NT2/D1 (cell line): Measurements from ENCODE around the gene MDGA2.

Experiments
- SUZ12 ChIP-seq: IDR thresholded peaks from 2 replicates; pipeline ENCODE4 v1.6.1; 2011; ENCODE audit not compliant: insufficient read length, insufficient read depth; ENCODE audit errors: extremely low read depth
- ZNF274 ChIP-seq: IDR thresholded peaks from 2 replicates; pipeline ENCODE4 v1.6.1; 2011; ENCODE audit warnings: mild to moderate bottlenecking, low read depth, low read length

DNA sequence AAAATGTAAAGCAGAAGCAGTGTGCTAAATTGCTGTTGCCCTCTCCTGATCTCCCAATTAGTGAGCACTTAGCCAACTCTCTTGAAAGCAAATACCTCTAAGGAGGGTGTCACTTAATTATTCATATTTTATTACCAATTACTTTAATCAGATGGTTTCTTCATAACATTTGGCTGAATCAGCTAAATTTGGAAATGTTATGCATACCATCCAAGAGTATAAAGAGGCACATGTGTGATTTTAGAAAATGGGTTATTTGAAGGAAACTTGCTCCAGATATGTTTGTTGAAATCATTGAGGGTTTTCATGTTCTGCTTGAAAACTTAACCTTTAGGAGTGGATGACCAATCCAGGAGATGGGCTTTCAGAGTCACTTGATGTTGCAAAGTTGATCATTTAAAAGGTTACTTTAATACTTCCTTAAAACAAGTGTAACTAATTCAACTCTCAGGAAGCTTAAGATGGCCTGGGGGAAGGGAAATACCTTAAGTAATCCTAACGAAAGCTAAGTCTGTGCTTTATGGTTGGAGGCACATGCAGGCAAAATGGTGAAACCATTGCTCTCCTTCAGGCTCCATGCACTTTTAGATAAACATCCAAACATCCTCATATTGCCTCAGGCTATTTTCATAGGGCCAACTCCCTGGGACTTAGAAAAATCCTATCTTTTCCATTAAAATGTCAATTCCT is 434.5 kb downstream of the MDGA2 start:
- TF ChIP-seq ZNF274, result no peak
- no peak for TF ChIP-seq SUZ12
